Fibroblast of the aortic adventitia (primary cell): ENCODE results near the gene PSMD1. TPM values are rescaled to one million over a fixed set of nuclear protein-coding genes. Genes with fewer than 3 reads are reported as not detected.
"Not testable (repeated sequence)": the region's sequence is repeated elsewhere in the genome, so short reads cannot be mapped to it uniquely, and the experiment has no call there.

Source experiments
- DNase-seq: peaks from one replicate; pipeline ENCODE4 v3.0.0-alpha.2; 2010; ENCODE audit warnings: low read depth
- H3K4me3 ChIP-seq: 2 replicates; pipeline ENCODE4 v1.5.1; 2011; ENCODE audit warnings: low read depth, mild to moderate bottlenecking, control low read depth, low read length, moderate library complexity
- total RNA-seq: library from RNA; depleted of rRNA; stranded (reverse); fragments of >200 nt; gene quantifications from 2 replicates; pipeline ENCODE4 v1.2.3, GENCODE V29; 2012; ENCODE audit warnings: low replicate concordance
- TF ChIP-seq, protein P1 (sequence below): IDR thresholded peaks from 2 replicates; pipeline ENCODE4 v1.5.1; 2011; ENCODE audit warnings: mild to moderate bottlenecking, low read length, control low read depth, inconsistent platforms; ENCODE audit not compliant: insufficient read depth

Gene PSMD1
- total RNA-seq, 1 donor = 127 TPM

DNA sequence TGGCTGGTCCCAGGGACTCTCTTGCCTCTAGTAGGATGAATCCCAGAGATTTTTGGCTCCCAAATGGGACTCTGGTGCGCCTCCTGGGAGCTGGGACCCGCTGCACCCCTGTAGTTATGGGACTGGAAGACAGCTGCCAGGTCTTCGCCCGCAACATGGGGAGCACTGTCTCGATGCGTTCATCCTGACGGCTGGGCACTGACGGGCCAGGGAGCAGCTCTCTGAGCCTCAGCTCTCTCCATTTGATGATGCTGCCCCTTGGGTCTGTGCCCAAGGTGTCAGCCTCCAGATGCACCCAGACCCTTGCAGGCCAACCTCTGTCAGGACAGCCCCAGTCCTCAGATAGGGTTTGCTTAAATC, 132.5 kb downstream of the PSMD1 start:
- DNase-seq = no peak
- no peak overlapping the region for H3K4me3 ChIP-seq
- TF ChIP-seq, protein P1, sequence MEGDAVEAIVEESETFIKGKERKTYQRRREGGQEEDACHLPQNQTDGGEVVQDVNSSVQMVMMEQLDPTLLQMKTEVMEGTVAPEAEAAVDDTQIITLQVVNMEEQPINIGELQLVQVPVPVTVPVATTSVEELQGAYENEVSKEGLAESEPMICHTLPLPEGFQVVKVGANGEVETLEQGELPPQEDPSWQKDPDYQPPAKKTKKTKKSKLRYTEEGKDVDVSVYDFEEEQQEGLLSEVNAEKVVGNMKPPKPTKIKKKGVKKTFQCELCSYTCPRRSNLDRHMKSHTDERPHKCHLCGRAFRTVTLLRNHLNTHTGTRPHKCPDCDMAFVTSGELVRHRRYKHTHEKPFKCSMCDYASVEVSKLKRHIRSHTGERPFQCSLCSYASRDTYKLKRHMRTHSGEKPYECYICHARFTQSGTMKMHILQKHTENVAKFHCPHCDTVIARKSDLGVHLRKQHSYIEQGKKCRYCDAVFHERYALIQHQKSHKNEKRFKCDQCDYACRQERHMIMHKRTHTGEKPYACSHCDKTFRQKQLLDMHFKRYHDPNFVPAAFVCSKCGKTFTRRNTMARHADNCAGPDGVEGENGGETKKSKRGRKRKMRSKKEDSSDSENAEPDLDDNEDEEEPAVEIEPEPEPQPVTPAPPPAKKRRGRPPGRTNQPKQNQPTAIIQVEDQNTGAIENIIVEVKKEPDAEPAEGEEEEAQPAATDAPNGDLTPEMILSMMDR = no peak

DNA sequence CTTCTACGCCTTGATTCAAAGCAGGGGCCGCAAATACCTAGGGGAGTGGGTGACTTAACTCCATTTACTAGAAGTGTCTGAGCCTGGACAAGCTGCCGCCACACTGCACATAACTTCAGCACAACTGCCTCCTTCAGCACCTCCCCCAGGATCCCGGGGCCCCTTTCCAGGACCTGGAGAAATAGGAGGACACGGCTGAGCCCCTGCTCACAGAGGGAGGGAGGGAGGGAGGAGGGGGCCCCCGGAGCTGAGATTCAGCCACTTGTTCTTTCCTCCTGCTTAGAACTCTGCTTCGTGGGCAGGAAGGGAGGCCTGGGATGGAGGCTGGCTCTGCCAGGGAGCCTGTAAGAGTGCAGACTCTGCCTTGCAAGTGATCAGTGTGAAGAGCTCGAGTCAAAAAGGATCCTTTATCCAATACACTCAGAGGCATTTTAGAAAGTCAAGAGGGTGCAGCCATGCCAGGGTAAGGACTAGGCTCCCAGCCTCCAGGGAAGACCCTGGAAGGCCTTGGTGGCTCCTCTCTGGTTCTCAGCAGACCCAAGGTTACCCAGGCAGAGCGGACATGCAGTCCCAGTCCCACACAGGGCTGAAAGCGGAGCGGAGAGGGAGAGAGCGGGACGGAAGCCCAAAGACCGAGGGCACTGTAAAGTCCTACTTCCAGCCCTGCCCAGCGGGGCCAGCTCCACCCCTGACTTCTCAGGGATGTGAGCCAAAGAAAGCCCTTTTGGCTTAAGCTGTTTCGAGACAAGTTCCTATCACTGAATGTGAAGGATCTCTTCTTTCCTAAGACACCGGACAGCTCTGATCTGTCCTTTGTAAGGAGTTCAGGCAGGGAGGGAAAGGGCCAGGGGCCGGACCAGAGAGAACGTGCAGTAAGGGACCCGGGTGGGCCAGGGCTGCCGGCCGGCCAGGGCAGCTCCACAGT, 133.2 kb downstream of the PSMD1 start:
- peak; percentile 84 for DNase-seq
- TF ChIP-seq, protein P1 = no peak
- peak overlapping the region; percentile 39 for H3K4me3 ChIP-seq

DNA sequence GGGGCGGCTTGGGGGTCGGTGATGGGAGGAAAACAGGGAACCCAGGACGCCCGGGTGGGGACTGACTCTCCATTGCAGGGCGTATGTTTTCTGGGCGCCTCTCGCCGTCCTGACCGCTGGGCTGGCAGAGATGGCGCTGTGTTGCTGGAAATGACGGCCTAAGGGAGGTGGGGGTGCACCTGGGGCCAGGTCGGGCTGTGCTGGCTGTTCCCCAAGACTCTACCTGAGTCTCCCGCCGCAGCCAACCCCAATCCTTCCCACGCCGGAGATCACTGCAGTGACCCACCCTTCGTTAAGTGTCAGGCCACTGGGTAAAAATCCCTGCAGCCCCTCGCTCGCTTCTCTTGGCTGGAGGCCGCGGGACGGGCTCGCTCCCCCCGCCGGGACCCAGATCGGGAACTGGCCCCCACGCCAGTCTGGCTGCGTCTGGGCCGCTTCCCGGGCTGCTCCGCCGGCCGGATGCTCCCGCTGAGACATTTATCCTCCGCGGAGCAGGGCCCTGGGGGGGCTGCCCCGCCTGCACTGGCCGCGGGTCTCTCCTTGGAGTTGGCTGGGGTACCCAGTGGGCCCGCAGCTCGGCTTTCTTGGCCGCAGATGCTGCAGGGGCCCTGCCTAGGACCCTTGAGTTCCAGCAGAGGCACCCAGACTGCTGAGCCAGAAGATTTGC, 134.0 kb downstream of the PSMD1 start:
- H3K4me3 ChIP-seq = peak overlapping the region; percentile 39
- TF ChIP-seq, protein P1 = peak; percentile 35
- DNase-seq = peak; percentile 71

DNA sequence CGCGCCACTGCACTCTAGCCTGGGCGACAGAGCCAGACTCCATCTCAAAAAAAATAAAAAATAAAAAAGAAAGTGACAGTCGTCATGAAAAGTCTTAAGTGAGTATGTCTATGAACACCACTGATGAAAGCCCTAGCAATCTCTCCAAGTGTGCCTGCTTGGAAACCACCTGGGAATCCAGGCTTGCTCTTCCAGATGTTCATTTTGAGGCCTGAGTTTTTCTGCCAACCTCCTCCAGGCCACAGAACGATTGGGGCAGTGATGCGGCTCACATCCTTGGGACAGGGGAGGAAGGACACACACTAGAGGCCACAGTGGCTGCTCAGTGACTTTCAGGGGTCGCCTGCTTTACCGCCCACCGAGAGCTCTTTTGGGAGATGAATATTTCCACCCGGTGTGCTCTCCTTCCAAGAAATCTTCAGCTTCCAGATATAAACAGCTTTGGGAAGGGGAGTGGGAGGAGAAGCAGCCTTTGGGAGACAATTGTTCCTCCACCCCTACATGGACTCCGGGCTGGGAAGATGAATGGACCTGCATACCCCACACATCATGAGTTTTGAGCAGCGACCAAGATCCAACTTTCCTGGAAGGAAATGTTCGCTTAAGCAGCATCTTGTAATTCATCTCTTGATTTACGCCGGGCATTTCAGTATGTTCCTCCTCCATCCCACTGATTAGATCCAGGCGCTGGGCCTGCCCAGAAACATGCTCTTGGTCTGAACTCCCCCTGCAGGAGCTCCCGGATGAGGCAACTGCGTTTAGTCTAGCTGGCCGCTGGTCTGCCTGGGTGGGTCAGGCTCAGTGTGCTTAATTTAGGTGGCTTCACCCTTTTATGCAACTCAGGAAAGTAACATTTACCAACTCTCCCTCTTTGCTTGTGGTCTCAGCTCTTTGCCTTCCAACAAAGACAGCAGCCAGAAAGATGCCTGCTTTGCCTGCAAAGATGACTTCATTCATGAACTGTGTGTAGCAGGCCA, 135.5 kb downstream of the PSMD1 start:
- H3K4me3 ChIP-seq = no peak overlapping the region
- TF ChIP-seq, protein P1 = peak; percentile 94

DNA sequence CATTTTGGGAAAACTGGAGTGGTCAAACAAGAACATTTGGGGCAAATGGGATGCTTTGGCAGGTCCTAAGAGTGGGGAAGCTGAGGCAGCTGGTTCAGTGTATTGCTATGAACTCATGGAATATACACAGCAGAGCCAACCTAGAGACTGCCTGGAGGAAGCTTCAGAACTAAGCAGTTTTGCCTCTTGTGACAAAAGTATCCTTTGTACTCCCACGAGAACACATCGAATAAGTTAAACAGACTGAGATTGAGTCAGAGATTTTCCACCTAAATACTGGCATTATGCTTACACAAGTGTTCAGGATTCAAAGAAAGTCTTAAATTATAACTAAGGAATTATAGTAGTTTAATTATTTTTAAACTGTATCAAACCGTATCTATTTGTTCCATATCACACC, 136.5 kb downstream of the PSMD1 start:
- no peak for DNase-seq
- H3K4me3 ChIP-seq = no peak overlapping the region
- TF ChIP-seq, protein P1 = no peak

More for the DNA sequence above, 135.5 kb downstream of the PSMD1 start:
- peak; percentile 98 for DNase-seq

DNA sequence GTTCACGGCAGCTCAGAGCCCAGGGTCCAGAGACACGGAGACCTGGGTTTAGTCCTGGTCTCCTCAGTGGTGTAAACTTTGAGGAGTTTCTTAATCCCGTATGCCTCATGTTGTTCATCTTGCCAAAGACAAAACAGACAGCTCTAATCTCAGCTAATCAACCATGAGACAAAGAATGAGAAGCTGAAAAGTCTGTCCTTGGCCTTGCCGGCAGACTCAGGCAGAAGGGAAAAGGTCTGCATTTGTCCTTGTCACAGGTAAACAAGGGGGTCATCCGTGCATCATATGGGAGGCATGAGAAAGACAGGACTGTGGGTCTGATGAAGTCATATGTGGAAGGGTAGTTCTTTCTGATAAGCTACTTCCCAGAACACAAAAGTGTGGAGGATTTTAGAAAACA, 139.9 kb downstream of the PSMD1 start:
- no peak for DNase-seq
- TF ChIP-seq, protein P1 = no peak
- H3K4me3 ChIP-seq = no peak overlapping the region

DNA sequence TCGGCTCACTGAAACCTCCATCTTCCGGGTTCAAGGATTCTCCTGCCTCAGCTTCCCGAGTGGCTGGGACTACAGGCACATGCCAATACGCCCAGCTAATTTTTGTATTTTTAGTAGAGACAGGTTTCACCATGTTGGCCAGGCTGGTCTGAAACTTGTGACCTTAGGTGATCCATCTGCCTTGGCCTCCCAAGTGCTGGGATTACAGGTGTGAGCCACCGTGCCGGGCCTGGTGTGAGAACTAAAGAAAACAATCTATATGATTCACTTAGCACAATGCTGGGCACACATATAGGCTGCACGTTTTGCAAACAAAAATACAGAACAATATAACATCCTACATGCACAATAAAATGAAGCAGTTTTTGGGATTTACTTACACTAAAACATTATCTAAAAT, 140.5 kb downstream of the PSMD1 start:
- not testable (repeated sequence) for DNase-seq

More for the DNA sequence above, 140.5 kb downstream of the PSMD1 start:
- H3K4me3 ChIP-seq = not testable (repeated sequence)
